ENCODE data around the gene SLC25A11. TPM values are rescaled to one million over a fixed set of nuclear protein-coding genes. Genes with fewer than 3 reads are reported as not detected.

The SLC25A11 gene
- total RNA-seq, 2 donors from 2014 or later = 73.1 to 116 TPM

- Histone ChIP-seq H3K27ac (no peak overlapping the region), H3K36me3 (peaks cover 20% of the 10 kb centered on the region), H3K27me3 (peaks cover 3% of the 10 kb centered on the region), H3K9me3 (no peaks in the 10 kb centered on the region), H3K4me1 (peaks cover 14% of the 10 kb centered on the region), H3K4me3 (no peak overlapping the region), H3K9ac (ENCODE audit: low read depth in 2 of 2, low read length in 2 of 2) (no peak overlapping the region)
- TF ChIP-seq CTCF (IDR thresholded peaks at IDR 0.05) = no peak
- intact Hi-C loops (cut with DNase I) = no loop called here
- DNase-seq = no peak
Measured at GRCh38 chr17:4897785-4898184, 42.1 kb downstream of the SLC25A11 start.

DNA sequence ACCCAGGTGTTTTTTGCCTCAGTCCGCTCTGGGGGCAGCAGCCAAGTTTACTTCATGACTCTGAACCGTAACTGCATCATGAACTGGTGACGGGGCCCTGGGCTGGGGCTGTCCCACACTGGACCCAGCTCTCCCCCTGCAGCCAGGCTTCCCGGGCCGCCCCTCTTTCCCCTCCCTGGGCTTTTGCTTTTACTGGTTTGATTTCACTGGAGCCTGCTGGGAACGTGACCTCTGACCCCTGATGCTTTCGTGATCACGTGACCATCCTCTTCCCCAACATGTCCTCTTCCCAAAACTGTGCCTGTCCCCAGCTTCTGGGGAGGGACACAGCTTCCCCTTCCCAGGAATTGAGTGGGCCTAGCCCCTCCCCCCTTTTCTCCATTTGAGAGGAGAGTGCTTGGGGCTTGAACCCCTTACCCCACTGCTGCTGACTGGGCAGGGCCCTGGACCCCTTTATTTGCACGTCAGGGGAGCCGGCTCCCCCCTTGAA lies 42.6 kb downstream of the SLC25A11 start:
- Histone ChIP-seq H3K9ac (ENCODE audit: low read depth in 2 of 2, low read length in 2 of 2) (no peak overlapping the region), H3K4me3 (no peak overlapping the region), H3K27me3 (peaks cover 3% of the 10 kb centered on the region), H3K36me3 (peaks cover 24% of the 10 kb centered on the region), H3K4me1 (peaks cover 14% of the 10 kb centered on the region), H3K9me3 (no peaks in the 10 kb centered on the region), H3K27ac (no peak overlapping the region)
- no peak for TF ChIP-seq CTCF (IDR thresholded peaks at IDR 0.05)
- intact Hi-C loops (cut with DNase I) = no loop called here
- DNase-seq = no peak

GRCh38 chr17:4896332-4897197 lies 43.3 kb downstream of the SLC25A11 start:
- TF ChIP-seq CTCF (IDR thresholded peaks at IDR 0.05) = no peak
- Histone ChIP-seq H3K36me3 (peaks cover 25% of the 10 kb centered on the region), H3K27ac (no peak overlapping the region), H3K4me3 (no peak overlapping the region), H3K9me3 (no peaks in the 10 kb centered on the region), H3K4me1 (peaks cover 14% of the 10 kb centered on the region), H3K27me3 (peaks cover 3% of the 10 kb centered on the region), H3K9ac (ENCODE audit: low read depth in 2 of 2, low read length in 2 of 2) (no peak overlapping the region)
- intact Hi-C loops (cut with DNase I) = no loop called here
- no peak for DNase-seq

- Histone ChIP-seq H3K9ac (ENCODE audit: low read depth in 2 of 2, low read length in 2 of 2) (no peak overlapping the region), H3K27ac (no peak overlapping the region), H3K36me3 (peaks cover 33% of the 10 kb centered on the region), H3K27me3 (peaks cover 3% of the 10 kb centered on the region), H3K4me3 (no peak overlapping the region), H3K9me3 (no peaks in the 10 kb centered on the region), H3K4me1 (peaks cover 13% of the 10 kb centered on the region)
- intact Hi-C loops (cut with DNase I) = no loop called here
- no peak for DNase-seq
- TF ChIP-seq CTCF (IDR thresholded peaks at IDR 0.05) = no peak
Measured at GRCh38 chr17:4895657-4896331, 44.1 kb downstream of the SLC25A11 start.

DNA sequence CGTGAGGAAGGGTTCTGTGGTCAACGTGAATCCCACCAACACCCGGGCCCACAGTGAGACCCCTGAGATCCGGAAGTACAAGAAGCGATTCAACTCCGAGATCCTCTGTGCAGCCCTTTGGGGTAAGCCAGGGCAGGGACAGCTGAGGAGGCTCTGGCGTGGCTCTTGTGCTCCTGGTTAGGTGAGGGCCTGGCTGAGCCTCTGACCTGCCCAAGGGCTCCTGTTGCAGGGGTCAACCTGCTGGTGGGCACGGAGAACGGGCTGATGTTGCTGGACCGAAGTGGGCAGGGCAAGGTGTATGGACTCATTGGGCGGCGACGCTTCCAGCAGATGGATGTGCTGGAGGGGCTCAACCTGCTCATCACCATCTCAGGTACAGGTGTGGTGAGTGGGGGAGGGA lies 44.7 kb downstream of the SLC25A11 start:
- Histone ChIP-seq H3K4me3 (no peak overlapping the region), H3K27me3 (peaks cover 3% of the 10 kb centered on the region), H3K36me3 (peaks cover 39% of the 10 kb centered on the region), H3K4me1 (peaks cover 6% of the 10 kb centered on the region), H3K27ac (no peak overlapping the region), H3K9me3 (no peaks in the 10 kb centered on the region), H3K9ac (ENCODE audit: low read depth in 2 of 2, low read length in 2 of 2) (no peak overlapping the region)
- no peak for TF ChIP-seq CTCF (IDR thresholded peaks at IDR 0.05)
- intact Hi-C loops (cut with DNase I) = no loop called here
- DNase-seq = no peak
